NT2/D1 (cell line): ENCODE measurements around the gene BANP.
"Not testable (repeated sequence)": the region's sequence is repeated elsewhere in the genome, so short reads cannot be mapped to it uniquely, and the experiment has no call there.

Experiments used
- YY1 ChIP-seq: IDR thresholded peaks from 2 replicates; pipeline ENCODE4 v1.6.1; 2011; ENCODE audit not compliant: insufficient read length, insufficient read depth
- ZNF274 ChIP-seq: IDR thresholded peaks from 2 replicates; pipeline ENCODE4 v1.6.1; 2011; ENCODE audit warnings: mild to moderate bottlenecking, low read depth, low read length

DNA sequence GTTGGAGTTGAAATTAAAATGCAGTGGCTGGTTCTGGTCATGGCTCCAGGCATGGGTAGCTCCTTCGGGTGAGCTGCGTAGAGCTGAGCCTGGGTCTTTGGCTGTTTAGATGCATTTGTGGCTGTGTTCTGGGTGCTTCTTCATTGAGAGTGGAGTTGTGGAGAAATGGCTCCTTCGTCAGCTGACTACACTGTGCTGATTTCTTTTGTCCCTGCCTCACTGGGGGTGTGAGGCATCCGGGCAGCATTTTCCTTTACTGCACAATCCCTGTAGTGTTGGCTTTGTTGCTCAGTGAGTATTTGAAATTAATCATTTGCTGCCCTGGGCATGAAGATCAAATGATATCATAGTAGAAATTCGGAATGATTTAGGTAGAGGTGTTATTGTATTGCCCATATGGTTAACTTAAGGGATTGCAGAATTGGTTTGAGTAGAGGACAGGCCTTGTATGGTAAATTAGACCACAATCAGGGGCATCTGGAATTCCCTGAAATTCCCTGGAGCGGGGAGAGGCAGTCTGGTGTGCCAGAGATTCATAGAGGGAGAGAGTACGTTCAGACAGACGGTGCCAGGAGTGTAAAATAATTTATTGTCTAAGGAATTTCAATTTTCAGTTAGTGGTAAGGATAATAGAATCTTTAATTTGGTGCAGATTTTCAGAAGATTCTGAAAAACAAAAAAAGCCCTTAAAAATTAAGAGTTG is 92.1 kb downstream of the BANP start:
- TF ChIP-seq ZNF274, YY1: not testable (repeated sequence)
